ENCODE data around the gene PIH1D1. TPM values are rescaled to one million over a fixed set of nuclear protein-coding genes. Genes with fewer than 3 reads are reported as not detected.
A peak's percentile ranks its signal among the peaks of the same experiment; 100 is the strongest.

The PIH1D1 gene
- total and polyA plus RNA-seq, 8 donors = 58.9 to 193 (median 87.5) TPM

DNA sequence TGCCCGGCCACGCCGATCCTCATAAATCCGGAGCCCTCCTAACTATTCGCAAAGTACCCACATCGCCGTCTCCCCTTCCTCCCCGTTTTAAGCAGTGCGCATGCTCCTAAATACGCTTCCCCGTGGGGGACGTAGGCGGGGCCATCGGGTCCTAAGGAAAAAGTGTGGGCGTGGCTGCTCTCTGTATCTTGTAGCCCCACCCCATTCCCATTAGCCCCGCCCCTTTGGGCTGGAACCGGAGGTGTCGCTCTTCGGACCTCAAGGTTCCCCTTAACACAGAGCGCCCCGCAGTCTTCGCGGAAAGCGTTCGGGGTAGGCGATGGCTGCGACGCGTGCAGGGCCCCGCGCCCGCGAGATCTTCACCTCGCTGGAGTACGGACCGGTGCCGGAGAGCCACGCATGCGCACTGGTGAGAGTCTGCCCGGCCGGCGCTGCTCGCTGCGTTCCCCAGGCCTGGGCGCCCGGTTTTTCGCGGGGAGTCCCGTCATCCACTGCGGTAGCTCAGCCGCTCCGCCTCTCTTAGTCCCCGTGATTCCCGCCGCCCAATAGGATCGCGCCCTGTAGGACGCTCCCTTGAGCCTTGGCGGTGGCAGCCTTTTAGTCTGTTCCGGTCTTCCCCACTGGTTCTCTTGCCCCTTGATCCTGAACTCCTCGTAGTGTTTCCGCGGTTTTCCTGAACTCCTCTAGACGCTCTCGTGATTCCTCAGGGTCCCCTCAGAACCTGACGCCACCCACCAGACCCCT is 1.6 kb upstream of the PIH1D1 start, which contains the start of gene ALDH16A1:
Gene ALDH16A1, plus strand, starts transcription at position 213 of the 744 bp plus-strand sequence. Its CDS starts 107 bp downstream, at position 320.
- peak within 1 kb of the TSS; percentile 69 to 98 (median 81) for H3K4me3 ChIP-seq
- peaks cover 4 to 24% (median 23%) of the 10 kb centered on the region in 4 donors for H3K36me3 ChIP-seq
- TF ChIP-seq CTCF (IDR thresholded peaks at IDR 0.05) = no peak
- no peak for TF ChIP-seq EP300 (IDR thresholded peaks at IDR 0.05)
- peak in 1 of 4 donors; percentile 85 for TF ChIP-seq POLR2A (IDR thresholded peaks at IDR 0.05)
- peak; percentile 64 to 95 (median 91) for TF ChIP-seq POLR2AphosphoS5 (IDR thresholded peaks at IDR 0.05)
- WGBS, 5 donors = 0 to 1% (median 0%) methylated on average over 53 to 66 of the region's 66 CpGs
- intact Hi-C loops (cut with DNase I; ENCODE audit: low total_unique reads) = no loop called here
- peaks cover 9 to 68% (median 40%) of the 10 kb centered on the region in 4 donors for H3K4me1 ChIP-seq
- no peaks in the 10 kb centered on the region for H3K27me3 ChIP-seq
- DNase-seq = peak; percentile 98 to 99
- H3K9me3 ChIP-seq = no peaks in the 10 kb centered on the region
- peak within 1 kb of the TSS; percentile 94 to 99 (median 97) for H3K27ac ChIP-seq

GRCh38 chr19:49450405-49450804 is 1.2 kb downstream of the PIH1D1 start:
- no peak for TF ChIP-seq POLR2A (IDR thresholded peaks at IDR 0.05)
- no peak for TF ChIP-seq CTCF (IDR thresholded peaks at IDR 0.05)
- TF ChIP-seq EP300 (IDR thresholded peaks at IDR 0.05) = no peak
- no peak for TF ChIP-seq POLR2AphosphoS5 (IDR thresholded peaks at IDR 0.05)
- intact Hi-C loops (cut with DNase I; ENCODE audit: low total_unique reads) = no loop called here
- Histone ChIP-seq H3K27ac (peak overlapping the region in 1 of 5 donors; percentile 94), H3K27me3 (no peaks in the 10 kb centered on the region), H3K9me3 (no peaks in the 10 kb centered on the region), H3K4me1 (peaks cover 9 to 57% (median 42%) of the 10 kb centered on the region in 4 donors), H3K4me3 (peak overlapping the region in 2 of 4 donors; percentile 90 to 98), H3K36me3 (peaks cover 10 to 43% (median 38%) of the 10 kb centered on the region in 4 donors)
- WGBS, 5 donors = 80 to 89% (median 82%) methylated on average over 7 of the region's 7 CpGs
- DNase-seq = no peak

DNA sequence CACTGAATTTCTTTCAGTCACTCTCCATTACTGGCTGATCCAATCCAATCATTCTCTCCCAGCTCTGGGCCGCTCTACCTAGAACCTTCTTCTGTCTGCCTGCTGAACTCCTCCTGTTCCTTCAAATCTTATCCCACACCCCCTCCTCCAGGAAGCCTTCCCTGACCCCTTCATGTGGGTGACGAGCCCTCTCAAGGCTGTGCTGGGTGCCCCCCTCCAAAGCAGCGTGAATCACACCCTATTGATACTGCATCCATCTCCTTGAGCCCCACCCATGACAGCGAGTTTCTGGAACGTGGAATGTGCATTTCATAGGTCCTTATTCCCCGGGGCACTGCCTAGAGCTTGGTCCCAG is 3.2 kb downstream of the PIH1D1 start:
- Histone ChIP-seq H3K36me3 (peaks cover 10 to 43% (median 38%) of the 10 kb centered on the region in 4 donors), H3K4me1 (peaks cover 0 to 48% (median 32%) of the 10 kb centered on the region in 4 donors), H3K27me3 (no peaks in the 10 kb centered on the region), H3K4me3 (no peak overlapping the region), H3K27ac (no peak overlapping the region), H3K9me3 (no peaks in the 10 kb centered on the region)
- 90 to 94% (median 93%) methylated on average over 6 of the region's 6 CpGs for WGBS, 5 donors
- no peak for DNase-seq
- TF ChIP-seq EP300 (IDR thresholded peaks at IDR 0.05) = no peak
- no peak for TF ChIP-seq CTCF (IDR thresholded peaks at IDR 0.05)
- TF ChIP-seq POLR2A (IDR thresholded peaks at IDR 0.05) = no peak
- TF ChIP-seq POLR2AphosphoS5 (IDR thresholded peaks at IDR 0.05) = no peak
- intact Hi-C loops (cut with DNase I; ENCODE audit: low total_unique reads) = no loop called here

DNA sequence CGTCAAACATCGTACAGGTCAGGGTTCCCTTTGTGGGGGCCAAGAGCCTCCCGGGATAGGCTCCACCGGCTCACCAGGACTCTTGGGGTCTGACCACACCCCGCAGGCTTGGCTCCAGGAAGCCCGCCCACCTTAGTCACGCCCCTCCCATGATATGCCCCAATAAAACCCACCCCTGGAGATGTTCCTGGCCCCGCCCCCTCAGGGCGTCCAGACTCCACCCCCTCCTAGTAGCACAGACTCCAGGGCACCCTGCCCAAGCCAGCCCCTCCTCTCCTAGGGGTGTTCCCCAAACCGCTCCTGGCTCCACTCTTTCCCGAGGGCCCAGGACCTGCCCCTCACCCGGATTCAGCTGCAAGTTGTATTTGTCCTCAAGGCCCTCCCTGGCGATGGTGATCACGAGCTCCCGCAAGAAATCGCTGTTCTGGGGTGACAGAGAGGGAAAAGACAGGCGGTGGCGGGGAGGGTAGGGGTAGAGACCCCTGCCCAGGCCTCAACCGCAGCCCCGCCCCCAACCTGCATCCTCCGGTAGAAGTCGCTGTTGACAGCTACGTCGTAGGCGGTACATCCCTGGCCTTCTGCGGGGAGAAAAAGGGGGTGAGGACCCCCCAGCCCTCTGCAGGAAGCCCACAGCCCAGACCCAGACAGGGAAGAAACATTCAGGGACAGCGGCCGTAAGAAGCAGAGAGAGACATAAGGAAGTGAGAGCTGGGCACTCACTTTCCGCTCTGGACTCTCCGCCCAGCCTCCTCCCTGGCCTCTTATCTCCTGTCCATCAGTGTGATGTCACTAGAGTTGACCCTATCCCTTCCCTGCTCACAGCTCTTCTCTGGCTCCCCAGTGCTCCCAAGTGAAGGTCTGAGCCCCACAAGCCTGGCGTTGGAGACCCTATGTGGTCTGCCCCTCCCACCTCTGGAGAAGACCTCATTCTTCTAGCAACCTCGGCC is 3.9 kb downstream of the PIH1D1 start:
- TF ChIP-seq POLR2A (IDR thresholded peaks at IDR 0.05) = no peak
- TF ChIP-seq EP300 (IDR thresholded peaks at IDR 0.05) = no peak
- TF ChIP-seq POLR2AphosphoS5 (IDR thresholded peaks at IDR 0.05) = no peak
- TF ChIP-seq CTCF (IDR thresholded peaks at IDR 0.05) = no peak
- peak overlapping the region in 1 of 5 donors; percentile 12 for H3K27ac ChIP-seq
- H3K4me3 ChIP-seq = no peak overlapping the region
- peak in 1 of 2 donors; percentile 60 for DNase-seq
- intact Hi-C loops (cut with DNase I; ENCODE audit: low total_unique reads) = no loop called here
- peaks cover 0 to 54% (median 37%) of the 10 kb centered on the region in 4 donors for H3K4me1 ChIP-seq
- WGBS, 5 donors = 76 to 83% (median 79%) methylated on average over 21 to 32 of the region's 32 CpGs
- no peaks in the 10 kb centered on the region for H3K9me3 ChIP-seq
- peaks cover 0 to 4% (median 0%) of the 10 kb centered on the region in 3 donors for H3K27me3 ChIP-seq
- peaks cover 10 to 43% (median 38%) of the 10 kb centered on the region in 4 donors for H3K36me3 ChIP-seq
